Erythroblast (primary cell): ENCODE data around the gene NFIL3.

Source experiments
- GATA1 ChIP-seq: IDR thresholded peaks from 2 replicates; pipeline ENCODE4 v1.6.1; 2011; ENCODE audit warnings: low read depth, mild to moderate bottlenecking, control low read depth, low read length, moderate library complexity
- POLR2A ChIP-seq: IDR thresholded peaks from 2 replicates; pipeline ENCODE4 v1.6.1; 2011; ENCODE audit warnings: mild to moderate bottlenecking, low read length

DNA sequence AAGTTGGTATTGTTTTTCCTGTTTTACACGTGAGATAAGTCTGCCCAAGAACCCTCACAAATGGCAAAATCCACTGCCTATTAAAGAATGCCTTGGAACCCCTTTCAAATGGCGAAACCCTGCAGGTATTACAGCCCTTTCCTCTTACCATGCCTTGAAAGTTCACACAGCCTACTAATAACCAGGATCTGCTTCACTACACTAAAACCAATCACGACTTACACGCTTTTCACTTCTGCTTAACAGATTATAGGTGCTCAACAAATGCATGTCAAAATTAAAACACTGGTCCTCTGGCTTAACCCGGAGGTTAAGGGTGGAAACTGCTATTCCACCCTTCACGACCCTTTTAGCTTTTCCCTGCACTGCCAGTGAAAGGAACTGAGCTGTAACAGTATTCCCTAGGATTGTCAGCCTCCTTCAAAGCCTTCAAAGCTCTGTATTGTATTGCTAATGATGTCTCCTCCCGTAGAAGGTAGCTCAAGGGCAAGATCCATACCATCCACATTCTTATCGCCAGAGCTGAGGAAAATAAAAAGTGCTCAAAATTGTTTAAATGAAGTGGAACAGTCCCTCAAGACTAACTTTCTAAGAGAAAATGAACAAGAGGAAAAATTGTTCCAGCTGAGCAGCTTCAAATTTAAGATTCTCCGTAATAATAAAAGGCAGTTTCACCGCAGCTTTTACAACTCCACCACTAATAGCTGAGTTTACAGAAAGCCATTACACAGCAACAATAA lies 62.9 kb downstream of the NFIL3 start:
- TF ChIP-seq POLR2A (no peak), GATA1 (no peak)
